Cardiac fibroblast (primary cell): ENCODE data around the gene LRRN4CL.
"Not testable (repeated sequence)": the region's sequence is repeated elsewhere in the genome, so short reads cannot be mapped to it uniquely, and the experiment has no call there.

Experiments
- DNase-seq, 2 donors: peaks; one replicate each; pipeline versions ENCODE4 v3.0.0 to v3.0.0-alpha.2; 2010; ENCODE audit warnings: low read depth in 2 of 2
- H3K4me3 ChIP-seq, 2 donors: replicated peaks in 1 of 2; 1 replicate in 1 of 2; 2 replicates in 1 of 2; pipeline ENCODE4 v1.5.1; 2011; ENCODE audit warnings: low read depth in 2 of 2, low read length in 2 of 2, mild to moderate bottlenecking in 2 of 2, moderate library complexity in 1 of 2
- CTCF ChIP-seq: IDR thresholded peaks from one replicate; pipeline ENCODE4 v1.5.1; 2011; ENCODE audit warnings: low read depth, mild to moderate bottlenecking, low read length, inconsistent platforms

The LRRN4CL gene

DNA sequence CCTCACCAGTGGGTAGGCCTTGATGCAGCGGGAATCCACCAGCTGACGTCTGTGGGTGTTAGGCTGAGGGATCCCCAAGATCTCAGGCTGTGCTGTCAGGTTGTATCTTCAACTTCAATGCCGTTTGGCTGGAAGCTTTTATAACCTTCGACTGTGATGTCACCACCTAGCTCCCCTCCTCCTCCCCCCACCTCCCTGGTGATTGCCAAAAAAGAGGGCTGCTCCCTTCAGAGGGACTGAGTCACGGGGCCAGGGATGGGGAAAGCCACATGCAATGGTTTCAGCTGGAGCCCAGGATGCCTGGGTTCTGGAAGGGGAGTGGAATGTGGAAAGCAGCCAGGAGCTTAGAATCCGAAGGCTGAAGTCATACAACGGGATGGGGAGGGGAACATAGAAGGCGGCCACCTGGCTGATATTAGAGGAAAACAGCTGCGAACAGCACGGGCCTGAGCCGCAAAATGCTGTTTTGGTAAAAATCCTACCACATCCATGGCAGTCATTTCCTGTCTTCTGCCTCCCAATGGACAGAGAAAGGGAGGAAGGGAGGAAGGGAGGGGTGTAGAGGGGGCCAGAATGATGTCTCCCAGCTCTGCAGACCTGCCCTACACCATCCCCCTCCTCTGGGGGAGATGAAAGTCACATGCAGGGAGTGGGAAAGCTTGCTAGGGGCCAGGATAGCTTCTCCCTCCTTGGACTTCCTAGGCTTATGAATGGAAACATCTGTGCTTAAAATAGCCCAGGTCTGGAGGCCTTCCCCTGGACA lies at the start of gene LRRN4CL:
TSS of gene LRRN4CL (minus strand) at position 110 of the 763 bp plus-strand sequence. CDS start 1,022 bp downstream, outside the sequence.
- no peak for TF ChIP-seq CTCF
- peak; percentile 85 to 94 for DNase-seq

GRCh38 chr11:62737196-62737595 lies 47.9 kb upstream of the LRRN4CL start:
- H3K4me3 ChIP-seq: no peak overlapping the region
- no peak for TF ChIP-seq CTCF
- no peak for DNase-seq

More for the DNA sequence above, at the start of gene LRRN4CL:
- H3K4me3 ChIP-seq: no peak within 1 kb of the TSS

DNA sequence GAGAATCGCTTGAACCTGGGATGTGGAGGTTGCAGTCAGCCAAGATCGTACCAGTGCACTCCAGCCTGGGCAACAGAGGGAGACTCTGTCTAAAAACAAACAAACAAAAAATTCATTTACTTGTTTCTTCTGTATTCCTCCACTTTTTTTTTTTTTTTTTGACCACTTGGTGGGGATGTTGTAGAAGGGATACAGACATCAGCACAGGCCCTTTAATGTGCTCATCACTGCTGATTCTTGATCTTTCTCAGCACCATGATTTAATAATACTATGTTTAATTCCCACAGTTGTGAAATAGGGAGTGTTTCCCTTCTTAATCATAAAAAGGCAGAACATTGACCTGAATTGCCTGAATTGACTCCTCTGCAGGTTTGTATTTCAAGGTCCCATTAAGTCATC lies 43.5 kb upstream of the LRRN4CL start:
- H3K4me3 ChIP-seq: no peak overlapping the region
- TF ChIP-seq CTCF: no peak
- DNase-seq: peak; percentile 54 to 57

DNA sequence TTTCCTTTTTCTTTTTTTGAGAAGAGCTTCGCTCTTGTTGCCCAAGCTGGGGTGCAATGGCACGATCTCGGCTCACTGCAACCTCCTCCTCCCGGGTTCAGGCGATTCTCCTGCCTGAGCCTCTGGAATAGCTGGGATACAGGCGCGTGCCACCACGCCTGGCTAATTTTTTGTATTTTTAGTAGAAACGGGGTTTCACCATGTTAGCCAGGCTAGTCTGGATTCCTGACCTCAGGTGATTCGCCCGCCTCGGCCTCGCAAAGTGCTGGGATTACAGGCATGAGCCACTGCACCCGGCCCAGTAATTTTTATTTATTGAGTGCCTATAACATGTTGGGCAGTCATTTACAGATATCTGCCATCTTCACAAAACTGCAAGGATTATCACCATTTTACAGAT lies 40.7 kb upstream of the LRRN4CL start:
- DNase-seq: not testable (repeated sequence)
- peak overlapping the region; percentile 89 to 93 for H3K4me3 ChIP-seq

DNA sequence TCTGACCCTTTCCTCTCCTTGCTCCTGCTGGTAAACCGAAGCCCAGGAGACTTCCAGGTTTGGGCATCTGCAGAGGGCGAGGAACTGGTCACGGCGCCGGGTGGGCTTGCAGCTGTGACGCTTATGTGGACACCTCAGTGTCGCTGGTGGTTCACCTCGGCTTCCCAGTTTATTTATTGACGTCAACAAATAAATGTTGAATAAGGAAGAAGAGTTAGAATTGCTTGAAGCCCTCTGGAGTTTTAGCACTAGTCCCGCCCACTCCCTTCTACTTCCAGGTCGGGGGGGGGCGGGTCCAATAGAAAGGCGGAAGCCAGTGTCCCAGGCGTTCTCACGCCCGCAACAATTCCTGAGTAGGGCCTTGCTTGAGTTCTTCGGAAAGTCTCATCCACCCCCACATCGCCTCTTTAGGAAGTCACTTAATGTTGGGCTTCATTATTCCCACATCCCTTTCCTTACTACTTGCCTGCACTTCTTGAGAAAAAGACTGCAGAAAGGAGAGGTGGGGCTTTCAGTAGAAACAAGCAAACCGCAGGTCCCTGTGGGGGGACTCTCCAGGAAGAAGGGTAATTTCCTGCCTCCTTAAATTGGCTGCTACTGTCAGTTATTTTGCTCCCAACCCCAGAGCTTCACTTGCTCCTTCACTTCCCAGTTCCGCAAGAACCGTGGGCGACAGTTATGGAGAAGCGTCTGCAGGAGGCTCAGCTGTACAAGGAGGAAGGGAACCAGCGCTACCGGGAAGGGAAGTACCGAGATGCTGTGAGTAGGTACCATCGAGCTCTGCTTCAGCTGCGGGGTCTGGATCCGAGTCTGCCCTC lies 39.0 kb upstream of the LRRN4CL start, which contains the start of gene TTC9C:
TSS of gene TTC9C (plus strand) at position 316 of the 818 bp plus-strand sequence. CDS start at position 679, 363 bp downstream.
- H3K4me3 ChIP-seq: peak within 1 kb of the TSS; percentile 89 to 93
- DNase-seq: peak; percentile 88 to 90
- no peak for TF ChIP-seq CTCF

- DNase-seq: peak; percentile 98 to 99
- TF ChIP-seq CTCF: no peak
- H3K4me3 ChIP-seq: peak overlapping the region; percentile 89 to 93
Observed at GRCh38 chr11:62727872-62728170, 38.5 kb upstream of the LRRN4CL start.
